Tibial artery (tissue), 4 donors: ENCODE results near the gene SLC1A3.

Experiments used
- DNase-seq, 2 donors: peaks; one replicate each; pipeline ENCODE4 v3.0.0-alpha.2; 2019
- H3K27ac ChIP-seq, 2 donors: fragments of 200-600 bp; sonication (generic) in 1 of 2; 1 replicate in 1 of 2; 2 replicates in 1 of 2; pipeline ENCODE4 v1.5.1; 2018 to 2019; ENCODE audit warnings: mild to moderate bottlenecking in 1 of 2
- H3K27me3 ChIP-seq, 2 donors: fragments of 200-600 bp; sonication (generic) in 1 of 2; one replicate each; pipeline versions ENCODE4 v1.5.1 to v1.6.0; 2016 to 2019
- H3K36me3 ChIP-seq, 3 donors: fragments of 200-600 bp; sonication (generic) in 2 of 3; one replicate each; pipeline ENCODE4 v1.5.1; 2016 to 2019; ENCODE audit warnings: mild to moderate bottlenecking in 2 of 3
- H3K4me1 ChIP-seq, 4 donors: fragments of 200-600 bp; sonication (generic) in 2 of 4; 1 replicate in 3 of 4; 2 replicates in 1 of 4; pipeline ENCODE4 v1.5.1; 2016 to 2019
- H3K4me3 ChIP-seq, 2 donors: fragments of 200-600 bp; sonication (generic) in 1 of 2; 1 replicate in 1 of 2; 2 replicates in 1 of 2; pipeline ENCODE4 v1.5.1; 2018 to 2019; ENCODE audit warnings: mild to moderate bottlenecking in 2 of 2
- H3K9me3 ChIP-seq, 3 donors: fragments of 200-600 bp; sonication (generic) in 1 of 3; one replicate each; pipeline ENCODE4 v1.5.1; 2016 to 2019
- intact Hi-C: fragments of 100-400 bp; cut with DNase I; formaldehyde crosslinking; loops from one replicate; pipeline ENCODE4 v1.15.0; 2023; ENCODE audit warnings: low total_unique reads
- TF ChIP-seq, protein P1 (sequence below), 2 experiments: fragments of 200-600 bp in 1 of 2; fragments of 450-650 bp in 1 of 2; IDR thresholded peaks; one replicate each; pipeline ENCODE4 v1.5.1; 2017 to 2019; ENCODE audit warnings: antibody characterized with exemption in 2 of 2, mild to moderate bottlenecking in 1 of 2, moderate library complexity in 1 of 2

The SLC1A3 gene

DNA sequence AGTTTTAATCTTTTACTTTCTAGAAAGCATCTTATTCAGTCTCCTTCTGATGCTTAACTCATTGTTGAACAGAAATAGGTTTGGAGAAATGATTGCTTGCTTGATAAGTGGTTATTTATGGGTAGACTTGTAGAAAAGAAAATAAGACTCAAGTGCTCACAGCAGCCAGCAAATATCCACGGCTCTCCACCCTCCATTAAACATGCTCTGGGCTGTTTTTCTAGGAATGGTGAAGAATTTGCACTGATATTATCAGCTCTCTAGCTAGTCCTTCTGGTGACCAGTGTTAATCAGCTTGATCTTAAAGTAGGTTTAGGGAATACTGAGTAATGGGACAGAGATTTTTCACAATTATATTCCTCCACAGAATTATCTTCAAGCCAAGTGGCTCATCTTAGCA, 60.6 kb downstream of the SLC1A3 start:
- DNase-seq, result no peak

DNA sequence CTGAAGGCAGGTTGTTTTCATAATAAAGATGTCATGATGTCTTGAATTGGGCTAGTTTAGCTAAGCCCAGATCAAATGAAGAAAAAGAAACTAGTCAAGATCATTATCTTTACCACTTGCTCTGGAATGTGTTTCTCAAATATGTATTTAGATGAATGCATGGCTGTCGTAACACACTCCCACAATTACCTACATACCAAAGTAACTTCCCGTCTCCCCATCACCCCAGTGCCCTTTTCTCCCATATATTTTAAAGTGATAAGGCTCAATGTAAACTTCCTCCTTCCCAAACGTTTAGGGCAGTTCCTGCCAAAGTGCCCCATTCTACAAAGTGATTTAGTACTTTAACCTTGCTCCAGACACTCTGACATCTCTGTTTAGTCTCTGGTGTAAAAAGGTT, 61.4 kb downstream of the SLC1A3 start:
- no peaks in the 10 kb centered on the region for H3K36me3 ChIP-seq
- H3K27me3 ChIP-seq, result no peaks in the 10 kb centered on the region
- no peak overlapping the region for H3K4me3 ChIP-seq
- intact Hi-C loops, result no loop called here
- TF ChIP-seq, protein P1, sequence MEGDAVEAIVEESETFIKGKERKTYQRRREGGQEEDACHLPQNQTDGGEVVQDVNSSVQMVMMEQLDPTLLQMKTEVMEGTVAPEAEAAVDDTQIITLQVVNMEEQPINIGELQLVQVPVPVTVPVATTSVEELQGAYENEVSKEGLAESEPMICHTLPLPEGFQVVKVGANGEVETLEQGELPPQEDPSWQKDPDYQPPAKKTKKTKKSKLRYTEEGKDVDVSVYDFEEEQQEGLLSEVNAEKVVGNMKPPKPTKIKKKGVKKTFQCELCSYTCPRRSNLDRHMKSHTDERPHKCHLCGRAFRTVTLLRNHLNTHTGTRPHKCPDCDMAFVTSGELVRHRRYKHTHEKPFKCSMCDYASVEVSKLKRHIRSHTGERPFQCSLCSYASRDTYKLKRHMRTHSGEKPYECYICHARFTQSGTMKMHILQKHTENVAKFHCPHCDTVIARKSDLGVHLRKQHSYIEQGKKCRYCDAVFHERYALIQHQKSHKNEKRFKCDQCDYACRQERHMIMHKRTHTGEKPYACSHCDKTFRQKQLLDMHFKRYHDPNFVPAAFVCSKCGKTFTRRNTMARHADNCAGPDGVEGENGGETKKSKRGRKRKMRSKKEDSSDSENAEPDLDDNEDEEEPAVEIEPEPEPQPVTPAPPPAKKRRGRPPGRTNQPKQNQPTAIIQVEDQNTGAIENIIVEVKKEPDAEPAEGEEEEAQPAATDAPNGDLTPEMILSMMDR (IDR thresholded peaks at IDR 0.05), result no peak
- H3K27ac ChIP-seq, result no peak overlapping the region
- no peaks in the 10 kb centered on the region for H3K9me3 ChIP-seq
- no peaks in the 10 kb centered on the region for H3K4me1 ChIP-seq
- no peak for DNase-seq

More for the DNA sequence above, 60.6 kb downstream of the SLC1A3 start:
- no peaks in the 10 kb centered on the region for H3K27me3 ChIP-seq
- intact Hi-C loops, result no loop called here
- TF ChIP-seq, protein P1 (IDR thresholded peaks at IDR 0.05), result no peak
- H3K36me3 ChIP-seq, result no peaks in the 10 kb centered on the region
- H3K4me3 ChIP-seq, result no peak overlapping the region
- no peak overlapping the region for H3K27ac ChIP-seq
- H3K9me3 ChIP-seq, result no peaks in the 10 kb centered on the region
- H3K4me1 ChIP-seq, result no peaks in the 10 kb centered on the region

DNA sequence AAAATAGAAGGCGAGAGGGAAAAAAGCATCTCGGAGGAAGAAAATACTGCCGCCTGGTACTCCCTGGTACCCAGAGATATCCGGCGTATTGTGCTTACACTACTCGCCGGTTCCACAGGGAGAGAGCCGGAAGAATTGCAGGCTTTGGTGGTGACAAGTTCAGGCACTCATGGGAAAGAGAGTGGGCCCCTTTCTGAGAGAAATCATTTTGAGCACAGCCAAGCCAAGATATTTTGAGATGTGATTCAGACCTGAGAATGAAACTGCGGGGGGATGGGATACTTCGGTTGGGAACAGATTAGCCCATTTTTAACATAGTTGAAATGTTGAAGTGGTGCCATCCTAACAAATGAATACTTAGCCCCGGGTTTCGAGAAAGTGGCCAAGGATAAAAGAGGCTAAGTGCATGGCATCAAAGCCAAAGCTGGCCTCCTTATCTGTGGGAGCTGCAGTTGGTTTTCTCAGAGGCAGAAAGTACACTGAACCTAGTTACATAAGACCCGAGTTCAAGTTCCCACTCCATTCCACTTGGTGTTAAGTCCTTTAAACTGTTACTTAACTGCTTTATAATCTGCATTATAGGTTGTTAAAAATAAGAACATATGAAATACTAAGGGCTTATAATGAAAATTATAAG, 62.7 kb downstream of the SLC1A3 start:
- TF ChIP-seq, protein P1 (IDR thresholded peaks at IDR 0.05), result no peak
- no peaks in the 10 kb centered on the region for H3K36me3 ChIP-seq
- peak overlapping the region in 1 of 2 donors; percentile 16 for H3K4me3 ChIP-seq
- no peak for DNase-seq
- intact Hi-C loops, result no loop called here
- H3K9me3 ChIP-seq, result no peaks in the 10 kb centered on the region
- H3K27me3 ChIP-seq, result no peaks in the 10 kb centered on the region
- no peaks in the 10 kb centered on the region for H3K4me1 ChIP-seq
- no peak overlapping the region for H3K27ac ChIP-seq

DNA sequence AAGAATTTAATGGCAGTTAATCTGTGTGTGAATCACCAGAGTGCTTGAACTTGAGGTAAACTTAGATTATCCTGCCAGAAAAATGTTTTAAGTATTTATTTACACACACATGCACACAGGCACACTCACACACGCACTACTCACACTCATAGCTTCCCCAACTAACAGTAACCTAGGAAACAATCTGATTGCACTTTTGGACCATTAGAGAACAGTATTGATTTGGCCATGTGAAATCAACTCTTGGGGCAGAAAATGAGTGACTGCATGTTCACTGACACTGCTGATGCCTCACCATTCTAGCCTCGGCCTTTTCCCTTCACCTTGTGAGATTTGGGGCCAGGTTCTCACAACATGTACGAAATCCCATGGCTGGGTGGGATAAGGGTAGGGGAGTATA, 64.1 kb downstream of the SLC1A3 start:
- Histone ChIP-seq H3K27ac (no peak overlapping the region), H3K36me3 (no peaks in the 10 kb centered on the region), H3K4me3 (no peak overlapping the region), H3K9me3 (no peaks in the 10 kb centered on the region), H3K4me1 (no peaks in the 10 kb centered on the region), H3K27me3 (no peaks in the 10 kb centered on the region)
- TF ChIP-seq, protein P1 (IDR thresholded peaks at IDR 0.05), result no peak
- no peak for DNase-seq
- intact Hi-C loops, result no loop called here

GRCh38 chr5:36675282-36675681, 68.9 kb downstream of the SLC1A3 start:
- Histone ChIP-seq H3K4me1 (no peaks in the 10 kb centered on the region), H3K9me3 (no peaks in the 10 kb centered on the region), H3K4me3 (no peak overlapping the region), H3K27me3 (no peaks in the 10 kb centered on the region), H3K36me3 (no peaks in the 10 kb centered on the region), H3K27ac (no peak overlapping the region)
- intact Hi-C loops, result no loop called here
- TF ChIP-seq, protein P1 (IDR thresholded peaks at IDR 0.05), result no peak
- DNase-seq, result no peak
